Chondrocyte (in vitro differentiated cells): Measurements from ENCODE around the gene MVK. TPM values are rescaled to one million over a fixed set of nuclear protein-coding genes. Genes with fewer than 3 reads are reported as not detected.

ENCODE experiments used
- DNase-seq: peaks from one replicate; pipeline ENCODE4 v3.0.0; 2021; ENCODE audit warnings: mixed read lengths, low spot score
- H3K27ac Mint-ChIP-seq: one replicate; pipeline ENCODE4 v1.8.0; 2021; ENCODE audit warnings: mild to moderate bottlenecking, moderate library complexity, mixed read lengths; ENCODE audit not compliant: unreplicated experiment
- H3K27me3 Mint-ChIP-seq: 2 replicates; pipeline ENCODE4 v1.8.0; 2021; ENCODE audit warnings: low read depth, mixed read lengths
- H3K36me3 Mint-ChIP-seq: 2 replicates; pipeline ENCODE4 v1.8.0; 2021; ENCODE audit warnings: low read depth, mixed read lengths
- H3K4me1 Mint-ChIP-seq: 2 replicates; pipeline ENCODE4 v1.8.0; 2021; ENCODE audit warnings: low read depth, mild to moderate bottlenecking, mixed read lengths
- H3K4me3 Mint-ChIP-seq: one replicate; pipeline ENCODE4 v1.8.0; 2021; ENCODE audit warnings: mild to moderate bottlenecking, moderate library complexity, mixed read lengths; ENCODE audit not compliant: unreplicated experiment
- H3K9me3 Mint-ChIP-seq: 2 replicates; pipeline ENCODE4 v1.8.0; 2021; ENCODE audit warnings: low read depth, mixed read lengths
- CTCF ChIP-seq: fragments of 200-600 bp; sonication (generic); IDR thresholded peaks from 2 replicates; pipeline ENCODE4 v1.5.0; 2021; ENCODE audit warnings: antibody characterized with exemption, mild to moderate bottlenecking, moderate library complexity
- total RNA-seq: library from RNA; stranded (reverse); gene quantifications from 3 replicates; pipeline ENCODE4 v1.2.1, GENCODE V29; 2021

Gene MVK
- total RNA-seq, 1 donor from 2014 or later: 14.1 TPM

- H3K27me3 Mint-ChIP-seq: no peaks in the 10 kb centered on the region
- H3K36me3 Mint-ChIP-seq: peaks cover 21% of the 10 kb centered on the region
- no peaks in the 10 kb centered on the region for H3K9me3 Mint-ChIP-seq
- H3K4me3 Mint-ChIP-seq: no peak overlapping the region
- no peak for TF ChIP-seq CTCF
- H3K4me1 Mint-ChIP-seq: peaks cover 12% of the 10 kb centered on the region
- DNase-seq: peak; percentile 62
- no peak overlapping the region for H3K27ac Mint-ChIP-seq
Measured at GRCh38 chr12:109535231-109535862, 38.2 kb upstream of the MVK start.

- H3K9me3 Mint-ChIP-seq: no peaks in the 10 kb centered on the region
- H3K27ac Mint-ChIP-seq: no peak overlapping the region
- no peak for DNase-seq
- H3K27me3 Mint-ChIP-seq: no peaks in the 10 kb centered on the region
- peaks cover 12% of the 10 kb centered on the region for H3K4me1 Mint-ChIP-seq
- TF ChIP-seq CTCF: no peak
- H3K36me3 Mint-ChIP-seq: peaks cover 19% of the 10 kb centered on the region
- H3K4me3 Mint-ChIP-seq: no peak overlapping the region
Measured at GRCh38 chr12:109535863-109536250, 37.7 kb upstream of the MVK start.

- Mint-ChIP-seq H3K27me3 (no peaks in the 10 kb centered on the region), H3K36me3 (peaks cover 14% of the 10 kb centered on the region), H3K27ac (no peak overlapping the region), H3K9me3 (no peaks in the 10 kb centered on the region), H3K4me3 (no peak overlapping the region), H3K4me1 (peaks cover 19% of the 10 kb centered on the region)
- no peak for TF ChIP-seq CTCF
- DNase-seq: no peak
Measured at GRCh38 chr12:109537136-109537535, 36.5 kb upstream of the MVK start.

GRCh38 chr12:109538191-109538863, 35.3 kb upstream of the MVK start:
- no peaks in the 10 kb centered on the region for H3K9me3 Mint-ChIP-seq
- no peak overlapping the region for H3K27ac Mint-ChIP-seq
- no peaks in the 10 kb centered on the region for H3K27me3 Mint-ChIP-seq
- peaks cover 23% of the 10 kb centered on the region for H3K4me1 Mint-ChIP-seq
- H3K36me3 Mint-ChIP-seq: peaks cover 13% of the 10 kb centered on the region
- TF ChIP-seq CTCF: no peak
- no peak overlapping the region for H3K4me3 Mint-ChIP-seq
- DNase-seq: no peak

GRCh38 chr12:109539508-109539907, 34.1 kb upstream of the MVK start:
- Mint-ChIP-seq H3K4me1 (peaks cover 23% of the 10 kb centered on the region), H3K4me3 (no peak overlapping the region), H3K9me3 (no peaks in the 10 kb centered on the region), H3K27ac (peak overlapping the region; percentile 20), H3K27me3 (no peaks in the 10 kb centered on the region), H3K36me3 (peaks cover 10% of the 10 kb centered on the region)
- DNase-seq: no peak
- no peak for TF ChIP-seq CTCF
